ENCODE measurements around the gene C10orf90. TPM values are rescaled to one million over a fixed set of nuclear protein-coding genes. Genes with fewer than 3 reads are reported as not detected.

The C10orf90 gene
- total RNA-seq, 1 donor from 2014 or later = not detected

- TF ChIP-seq CTCF (IDR thresholded peaks at IDR 0.05; ENCODE audit: partially characterized antibody, unreplicated experiment) = no peak
- no peak overlapping the region for H3K27ac Mint-ChIP-seq (ENCODE audit: unreplicated experiment)
- H3K27me3 Mint-ChIP-seq (ENCODE audit: unreplicated experiment) = peaks cover 3% of the 10 kb centered on the region
- no peak overlapping the region for H3K4me3 Mint-ChIP-seq (ENCODE audit: unreplicated experiment)
- no peak for DNase-seq
- no peaks in the 10 kb centered on the region for H3K4me1 Mint-ChIP-seq (ENCODE audit: low read depth, unreplicated experiment)
- H3K36me3 Mint-ChIP-seq (ENCODE audit: unreplicated experiment) = peaks cover 5% of the 10 kb centered on the region
- peaks cover 2% of the 10 kb centered on the region for H3K9me3 Mint-ChIP-seq (ENCODE audit: unreplicated experiment)
Observed at GRCh38 chr10:126569513-126570244, 100.8 kb downstream of the C10orf90 start.

GRCh38 chr10:126568809-126569385, 101.6 kb downstream of the C10orf90 start:
- no peak for TF ChIP-seq CTCF (IDR thresholded peaks at IDR 0.05; ENCODE audit: partially characterized antibody, unreplicated experiment)
- Mint-ChIP-seq H3K27ac (ENCODE audit: unreplicated experiment) (no peak overlapping the region), H3K36me3 (ENCODE audit: unreplicated experiment) (peaks cover 5% of the 10 kb centered on the region), H3K27me3 (ENCODE audit: unreplicated experiment) (peaks cover 7% of the 10 kb centered on the region), H3K4me3 (ENCODE audit: unreplicated experiment) (no peak overlapping the region), H3K9me3 (ENCODE audit: unreplicated experiment) (peaks cover 4% of the 10 kb centered on the region), H3K4me1 (ENCODE audit: low read depth, unreplicated experiment) (no peaks in the 10 kb centered on the region)
- DNase-seq = no peak

GRCh38 chr10:126565871-126566270, 104.6 kb downstream of the C10orf90 start:
- Mint-ChIP-seq H3K36me3 (ENCODE audit: unreplicated experiment) (peaks cover 5% of the 10 kb centered on the region), H3K27me3 (ENCODE audit: unreplicated experiment) (peaks cover 7% of the 10 kb centered on the region), H3K4me1 (ENCODE audit: low read depth, unreplicated experiment) (peaks cover 8% of the 10 kb centered on the region), H3K27ac (ENCODE audit: unreplicated experiment) (no peak overlapping the region), H3K4me3 (ENCODE audit: unreplicated experiment) (no peak overlapping the region), H3K9me3 (ENCODE audit: unreplicated experiment) (peaks cover 8% of the 10 kb centered on the region)
- DNase-seq = no peak
- TF ChIP-seq CTCF (IDR thresholded peaks at IDR 0.05; ENCODE audit: partially characterized antibody, unreplicated experiment) = no peak

- peaks cover 5% of the 10 kb centered on the region for H3K36me3 Mint-ChIP-seq (ENCODE audit: unreplicated experiment)
- H3K27me3 Mint-ChIP-seq (ENCODE audit: unreplicated experiment) = peaks cover 7% of the 10 kb centered on the region
- peaks cover 8% of the 10 kb centered on the region for H3K4me1 Mint-ChIP-seq (ENCODE audit: low read depth, unreplicated experiment)
- H3K27ac Mint-ChIP-seq (ENCODE audit: unreplicated experiment) = no peak overlapping the region
- no peak overlapping the region for H3K4me3 Mint-ChIP-seq (ENCODE audit: unreplicated experiment)
- TF ChIP-seq CTCF (IDR thresholded peaks at IDR 0.05; ENCODE audit: partially characterized antibody, unreplicated experiment) = no peak
- no peak for DNase-seq
- H3K9me3 Mint-ChIP-seq (ENCODE audit: unreplicated experiment) = peaks cover 8% of the 10 kb centered on the region
Observed at GRCh38 chr10:126565441-126565840, 105.1 kb downstream of the C10orf90 start.

GRCh38 chr10:126564326-126564888, 106.1 kb downstream of the C10orf90 start:
- Mint-ChIP-seq H3K4me1 (ENCODE audit: low read depth, unreplicated experiment) (peaks cover 10% of the 10 kb centered on the region), H3K27ac (ENCODE audit: unreplicated experiment) (no peak overlapping the region), H3K27me3 (ENCODE audit: unreplicated experiment) (peaks cover 7% of the 10 kb centered on the region), H3K9me3 (ENCODE audit: unreplicated experiment) (peaks cover 8% of the 10 kb centered on the region), H3K4me3 (ENCODE audit: unreplicated experiment) (no peak overlapping the region), H3K36me3 (ENCODE audit: unreplicated experiment) (peaks cover 5% of the 10 kb centered on the region)
- TF ChIP-seq CTCF (IDR thresholded peaks at IDR 0.05; ENCODE audit: partially characterized antibody, unreplicated experiment) = no peak
- DNase-seq = no peak

Data from glutamatergic neuron (in vitro differentiated cells).